Activated CD4-positive, alpha-beta T cell treated with anti-CD3 and anti-CD28 coated beads, Interleukin-2, amount 50 U/mL, for 24 hours (primary cell): ENCODE results near the gene ERI2.
"Not testable (repeated sequence)": the region's sequence is repeated elsewhere in the genome, so short reads cannot be mapped to it uniquely, and the experiment has no call there.

ENCODE experiments used
- DNase-seq, 2 donors: peaks; one replicate each; pipeline ENCODE4 v3.0.0-alpha.2; 2020; ENCODE audit warnings: low read depth in 1 of 2, low spot score in 1 of 2

ERI2 gene

GRCh38 chr16:20818929-20819585 lies 12.8 kb upstream of the ERI2 start:
- no peak for DNase-seq

DNA sequence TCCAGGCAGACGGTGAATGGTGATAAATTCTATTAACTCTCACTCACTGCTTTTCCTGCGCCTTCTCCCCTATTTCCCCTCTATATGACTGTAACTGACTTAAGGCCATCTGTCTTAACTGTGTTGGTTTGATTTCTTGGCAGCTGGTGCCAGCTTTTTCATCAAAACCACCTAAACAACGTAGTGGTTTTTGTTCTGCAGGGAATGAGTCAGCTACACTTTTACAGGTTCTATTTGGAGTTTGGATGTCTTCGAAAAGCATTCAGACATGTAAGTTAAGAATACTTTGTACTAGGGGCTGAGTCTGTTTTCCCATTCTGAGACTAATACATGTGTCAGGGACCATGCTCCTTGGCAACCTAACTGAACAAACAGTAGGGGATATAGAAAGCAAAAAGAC lies 8.5 kb upstream of the ERI2 start:
- DNase-seq: no peak

DNA sequence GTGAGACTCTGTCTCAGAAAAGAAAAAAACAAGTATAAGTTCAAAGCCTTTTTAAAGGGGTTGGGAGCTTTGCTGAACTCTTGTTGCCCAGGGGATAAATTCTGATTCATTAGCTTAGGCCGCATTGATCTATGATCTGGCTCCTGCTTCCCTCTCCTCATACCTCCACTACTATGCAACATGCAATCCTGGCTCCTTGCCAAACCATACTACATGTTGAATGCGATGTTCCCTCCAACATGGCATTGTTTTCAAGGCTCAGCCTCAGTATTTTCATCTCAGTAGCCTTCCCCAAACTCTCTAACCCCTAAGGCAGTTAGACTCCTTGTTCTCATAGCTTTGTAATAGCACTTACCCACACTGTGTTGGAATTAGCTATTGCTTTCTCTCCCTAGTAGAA lies 6.2 kb upstream of the ERI2 start:
- DNase-seq: no peak

DNA sequence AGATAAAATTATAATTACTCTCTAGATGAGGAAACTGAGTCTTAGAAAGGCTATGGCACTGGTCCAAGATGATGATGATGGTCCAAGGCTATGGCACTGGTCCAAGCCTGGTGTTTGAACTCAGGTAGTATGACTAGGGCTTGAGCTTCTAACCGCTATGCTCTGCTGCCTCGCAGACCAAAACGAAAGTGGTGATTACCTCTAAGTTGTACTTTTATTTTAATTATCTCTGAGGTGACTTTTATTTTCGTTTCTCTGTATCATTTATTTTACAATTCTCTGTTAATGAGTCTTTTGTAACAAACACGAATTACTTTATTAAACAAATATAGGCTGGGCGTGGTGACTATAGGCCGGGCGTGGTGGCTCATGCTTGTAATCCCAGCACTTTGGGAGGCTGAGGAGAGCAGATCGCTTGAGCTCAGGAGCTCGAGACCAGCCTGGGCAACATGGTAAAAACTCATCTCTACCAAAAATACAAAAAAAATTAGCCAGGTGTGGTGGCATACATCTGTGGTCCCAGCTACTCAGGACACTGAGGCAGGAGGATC lies 5.7 kb upstream of the ERI2 start:
- no peak for DNase-seq

DNA sequence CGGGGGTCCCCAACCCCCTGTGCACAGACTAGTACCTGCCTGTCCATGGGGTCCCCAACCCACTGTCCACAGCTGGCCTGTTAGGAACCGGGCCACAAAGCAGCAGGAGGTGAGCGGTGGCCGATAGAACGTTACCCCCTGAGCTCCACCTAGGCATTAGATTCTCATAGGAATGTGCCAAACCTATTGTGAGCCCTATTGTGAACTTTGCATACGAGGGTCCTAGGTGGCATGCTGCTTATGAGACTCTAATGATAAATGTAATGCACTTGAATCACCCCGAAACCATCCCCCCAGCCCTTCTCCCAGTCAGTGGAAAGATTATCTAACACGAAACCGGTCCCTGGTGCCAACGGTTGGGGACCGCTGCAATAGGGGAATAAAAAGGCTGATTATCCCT lies 1.6 kb upstream of the ERI2 start:
- DNase-seq: no peak

DNA sequence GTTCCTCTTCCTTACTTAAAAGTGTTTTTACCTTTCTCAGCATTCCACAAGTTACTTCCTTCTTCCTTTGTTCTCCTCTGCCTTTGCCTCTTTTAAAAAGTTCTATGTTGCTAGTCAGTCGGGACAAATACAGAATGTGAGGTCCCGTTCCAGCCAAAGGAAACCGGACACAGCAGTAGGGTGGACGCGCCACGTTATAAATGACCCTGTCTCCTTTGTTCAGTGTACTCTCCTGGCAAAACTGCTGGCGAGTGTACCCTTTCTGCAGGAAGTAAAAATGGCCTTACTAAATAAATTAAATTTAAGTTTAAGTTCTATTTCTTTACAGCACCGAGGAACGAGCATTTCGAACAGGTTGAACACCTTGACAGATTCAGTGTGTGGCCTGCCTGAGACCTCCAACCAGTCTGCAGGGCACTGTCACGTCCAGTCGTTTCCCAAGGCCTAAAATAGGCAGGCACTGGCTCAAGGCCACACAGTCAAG lies 546 bp downstream of the ERI2 start:
- not testable (repeated sequence) for DNase-seq

DNA sequence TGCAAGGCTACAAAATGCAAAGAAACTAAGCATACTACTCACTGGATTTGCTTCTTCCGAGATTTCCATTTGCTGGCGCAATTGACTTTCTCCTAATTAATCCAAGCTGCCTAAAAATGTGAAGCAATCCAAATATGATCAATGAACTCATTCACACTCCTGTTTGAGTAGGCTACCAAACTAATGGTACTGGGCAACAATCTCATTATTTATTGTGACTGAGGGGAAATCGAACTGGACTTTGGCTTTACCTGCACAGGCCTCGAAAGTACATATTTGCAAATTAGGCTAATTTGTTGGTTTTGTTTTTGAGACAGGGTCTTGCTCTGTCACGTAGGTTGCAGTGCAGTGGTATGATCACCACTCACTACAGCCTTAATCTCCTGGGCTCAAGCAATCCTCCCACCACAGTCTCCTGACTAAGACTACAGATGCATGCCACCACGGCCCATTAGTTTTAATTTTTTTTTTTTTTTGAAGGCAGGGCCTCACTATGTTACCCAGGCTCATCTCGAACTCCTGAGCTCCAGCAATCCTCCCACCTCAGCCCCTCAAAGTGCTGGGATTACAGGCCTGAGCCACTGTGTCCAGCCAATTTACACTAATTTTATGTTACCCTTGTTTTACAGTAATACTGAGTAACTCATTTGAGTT lies 2.6 kb downstream of the ERI2 start:
- no peak for DNase-seq

GRCh38 chr16:20803192-20803560 lies 3.1 kb downstream of the ERI2 start:
- no peak for DNase-seq

GRCh38 chr16:20801278-20801677 lies 5.0 kb downstream of the ERI2 start:
- no peak for DNase-seq

DNA sequence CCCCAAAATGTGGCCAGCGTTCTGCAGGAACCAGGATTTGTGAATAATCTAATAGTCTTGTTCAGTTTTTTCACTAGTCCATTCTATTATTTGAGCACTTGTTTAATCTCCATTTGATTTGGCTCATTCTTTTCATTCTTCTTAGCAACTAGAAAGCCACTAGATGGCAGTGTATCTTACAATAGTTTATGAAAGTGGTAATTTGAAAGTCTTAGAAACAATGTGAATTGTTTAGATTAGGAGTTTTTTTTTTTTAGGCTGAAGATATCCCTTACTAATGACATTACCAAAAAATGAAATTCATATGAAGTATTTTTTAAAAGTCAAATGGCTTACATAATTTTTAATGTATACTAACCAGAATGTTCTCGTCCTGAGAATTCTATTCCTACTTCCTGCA lies 6.7 kb downstream of the ERI2 start:
- no peak for DNase-seq

GRCh38 chr16:20798364-20798763 lies 7.9 kb downstream of the ERI2 start:
- DNase-seq: no peak

DNA sequence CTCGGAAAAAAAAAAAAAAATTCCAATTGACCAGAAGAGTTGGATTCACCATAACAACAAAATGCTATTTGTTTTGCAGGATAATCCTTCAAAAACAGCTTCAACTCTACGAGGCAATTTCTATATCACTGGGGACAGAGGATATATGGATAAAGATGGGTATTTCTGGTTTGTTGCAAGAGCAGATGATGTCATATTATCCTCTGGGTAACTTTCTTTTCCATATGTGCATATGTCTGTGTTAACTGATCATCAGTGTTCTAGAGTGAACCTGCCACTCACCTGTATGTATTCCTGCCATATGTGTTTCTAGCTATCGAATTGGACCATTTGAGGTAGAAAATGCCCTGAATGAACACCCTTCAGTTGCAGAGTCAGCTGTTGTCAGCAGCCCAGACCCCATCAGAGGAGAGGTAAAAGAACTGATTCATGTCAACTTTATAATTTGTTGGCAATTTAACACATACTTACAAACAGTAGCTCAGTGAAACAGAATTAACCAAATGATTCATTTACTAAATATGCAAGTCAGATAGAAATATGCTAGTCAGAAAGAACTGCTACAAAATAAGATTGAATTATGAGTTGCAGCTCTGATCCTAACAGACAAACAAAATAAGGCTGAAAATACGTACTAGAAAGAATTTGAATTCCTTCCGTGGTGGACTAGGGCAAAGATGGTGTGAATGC lies 14.2 kb downstream of the ERI2 start:
- no peak for DNase-seq

- no peak for DNase-seq
Measured at GRCh38 chr16:20789130-20789529, 17.1 kb downstream of the ERI2 start.

GRCh38 chr16:20784204-20784603 lies 22.1 kb downstream of the ERI2 start:
- no peak for DNase-seq

DNA sequence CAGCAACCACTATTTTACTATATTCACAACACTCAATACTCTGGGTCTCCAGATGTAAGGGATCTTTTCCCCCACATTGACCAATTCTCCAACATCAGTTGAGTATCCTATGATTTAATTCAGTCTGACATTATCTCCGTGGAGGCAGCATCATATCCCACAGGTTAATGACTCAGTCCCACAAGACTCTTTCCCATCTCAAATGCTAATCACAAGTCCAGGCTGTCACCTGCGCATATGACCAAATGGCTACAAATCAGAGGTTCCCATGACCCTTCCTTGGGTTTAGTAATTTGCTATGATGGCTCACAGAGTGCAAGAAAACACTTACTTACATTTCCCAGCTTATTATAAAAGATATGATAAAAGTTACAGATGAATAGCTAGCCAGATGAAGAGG lies 23.8 kb downstream of the ERI2 start:
- DNase-seq: no peak

GRCh38 chr16:20781697-20782096 lies 24.6 kb downstream of the ERI2 start:
- DNase-seq: no peak

- DNase-seq: peak; percentile 20 to 21
Measured at GRCh38 chr16:20774703-20775362, 31.4 kb downstream of the ERI2 start.

DNA sequence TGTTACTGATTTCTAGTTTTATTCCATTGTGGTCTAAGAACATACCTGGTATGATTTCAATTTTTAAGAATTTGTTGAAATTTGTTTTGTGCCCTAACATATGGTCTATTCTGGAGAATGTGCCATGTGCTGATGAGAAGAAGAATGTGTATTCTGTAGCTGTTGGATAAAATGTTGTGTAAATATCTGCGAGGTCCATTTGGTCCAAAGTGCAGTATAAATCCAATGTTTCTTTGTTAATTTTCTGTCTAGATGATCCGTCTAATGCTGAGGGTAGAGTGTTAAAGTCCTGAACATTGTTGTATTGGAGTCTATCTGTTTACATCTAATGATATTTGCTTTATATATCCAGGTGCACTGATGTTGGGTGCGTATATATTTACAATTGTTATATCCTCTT lies 32.6 kb downstream of the ERI2 start:
- no peak for DNase-seq

GRCh38 chr16:20768818-20769217 lies 37.5 kb downstream of the ERI2 start:
- DNase-seq: no peak

GRCh38 chr16:20768121-20768520 lies 38.2 kb downstream of the ERI2 start:
- DNase-seq: no peak

DNA sequence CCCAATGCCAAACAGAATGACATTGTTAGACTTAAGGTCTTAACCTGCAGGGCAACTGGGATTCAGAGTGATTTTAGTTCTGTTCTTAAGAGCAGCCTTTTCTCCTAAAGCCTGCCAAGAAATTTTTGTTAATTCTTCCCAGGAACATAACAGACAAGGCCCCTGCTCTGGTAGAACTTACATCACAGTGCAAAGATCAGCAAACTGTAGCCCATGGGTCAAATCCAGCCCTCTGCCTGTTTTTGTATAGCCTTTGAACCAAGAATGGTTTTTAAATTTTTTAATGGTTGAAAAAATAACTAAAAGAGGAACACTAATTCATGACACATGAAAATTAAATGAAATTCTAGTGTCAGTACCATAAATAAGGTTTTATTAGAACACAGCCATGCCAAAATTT lies 38.7 kb downstream of the ERI2 start:
- no peak for DNase-seq

GRCh38 chr16:20766294-20766693 lies 40.0 kb downstream of the ERI2 start:
- no peak for DNase-seq
